Naive B cell (primary cell): ENCODE measurements around the gene L3MBTL4. TPM values are rescaled to one million over a fixed set of nuclear protein-coding genes. Genes with fewer than 3 reads are reported as not detected.
"Not testable (repeated sequence)": the region's sequence is repeated elsewhere in the genome, so short reads cannot be mapped to it uniquely, and the experiment has no call there.

Source experiments
- ATAC-seq, 2 donors: fragments of 150-1000 bp; cut with Tn5 transposase; 2 replicates each; pipeline ENCODE4 v1.10.0; 2021; ENCODE audit warnings: low read depth in 2 of 2, mild to moderate bottlenecking in 2 of 2, moderate library complexity in 2 of 2
- DNase-seq: peaks from one replicate; pipeline ENCODE4 v3.0.0; 2022
- H3K27ac Mint-ChIP-seq, 6 donors: one replicate each; pipeline ENCODE4 v1.8.0; 2020 to 2022; ENCODE audit warnings: mild to moderate bottlenecking in 6 of 6, mixed read lengths in 6 of 6, moderate library complexity in 5 of 6, inconsistent platforms in 2 of 6
- H3K27me3 Mint-ChIP-seq, 3 donors: one replicate each; pipeline ENCODE4 v1.8.0; 2021 to 2022; ENCODE audit warnings: mixed read lengths in 3 of 3, mild to moderate bottlenecking in 1 of 3
- H3K36me3 Mint-ChIP-seq, 2 donors: one replicate each; pipeline ENCODE4 v1.8.0; 2020 to 2022; ENCODE audit warnings: mixed read lengths in 2 of 2, inconsistent platforms in 1 of 2, mild to moderate bottlenecking in 1 of 2
- H3K4me1 Mint-ChIP-seq, 3 donors: one replicate each; pipeline ENCODE4 v1.8.0; 2020 to 2022; ENCODE audit warnings: mixed read lengths in 3 of 3, inconsistent platforms in 1 of 3, mild to moderate bottlenecking in 1 of 3, moderate library complexity in 1 of 3
- H3K4me3 Mint-ChIP-seq, 8 donors: one replicate each; pipeline ENCODE4 v1.8.0; 2020 to 2022; ENCODE audit warnings: mild to moderate bottlenecking in 8 of 8, mixed read lengths in 8 of 8, moderate library complexity in 8 of 8, inconsistent platforms in 2 of 8
- H3K9me3 Mint-ChIP-seq, 7 donors: one replicate each; pipeline ENCODE4 v1.8.0; 2020 to 2022; ENCODE audit warnings: mixed read lengths in 7 of 7, mild to moderate bottlenecking in 5 of 7, inconsistent platforms in 2 of 7, moderate library complexity in 1 of 7
- polyA plus RNA-seq, 6 donors: library from polyadenylated mRNA; unstranded; fragments of 300-500 nt; fragmentation: Illumina TruSeq; gene quantifications; one replicate each; pipeline ENCODE4 v1.2.3, GENCODE V29; 2021; ENCODE audit warnings: low read depth in 6 of 6

The L3MBTL4 gene
- polyA plus RNA-seq, 6 donors from 2014 or later: 2.7 to 12.5 (median 6.2) TPM

GRCh38 chr18:6056171-6056910, 358.4 kb downstream of the L3MBTL4 start:
- H3K4me3 Mint-ChIP-seq: no peak overlapping the region
- no peaks in the 10 kb centered on the region for H3K27me3 Mint-ChIP-seq
- no peak overlapping the region for H3K27ac Mint-ChIP-seq
- peaks cover 0 to 5% of the 10 kb centered on the region in 2 donors for H3K36me3 Mint-ChIP-seq
- DNase-seq: no peak
- no peak for ATAC-seq
- H3K9me3 Mint-ChIP-seq: peaks cover 0 to 1% (median 0%) of the 10 kb centered on the region in 7 donors
- no peaks in the 10 kb centered on the region for H3K4me1 Mint-ChIP-seq

GRCh38 chr18:6055711-6056110, 359.0 kb downstream of the L3MBTL4 start:
- no peaks in the 10 kb centered on the region for H3K27me3 Mint-ChIP-seq
- no peak overlapping the region for H3K4me3 Mint-ChIP-seq
- peaks cover 0 to 2% (median 0%) of the 10 kb centered on the region in 7 donors for H3K9me3 Mint-ChIP-seq
- H3K36me3 Mint-ChIP-seq: peaks cover 0 to 5% of the 10 kb centered on the region in 2 donors
- DNase-seq (no peak), ATAC-seq (no peak)
- H3K27ac Mint-ChIP-seq: peak overlapping the region in 1 of 6 donors; percentile 33
- H3K4me1 Mint-ChIP-seq: no peaks in the 10 kb centered on the region

GRCh38 chr18:6054256-6054842, 360.4 kb downstream of the L3MBTL4 start:
- DNase-seq (no peak), ATAC-seq (no peak)
- Mint-ChIP-seq H3K36me3 (peaks cover 5% of the 10 kb centered on the region in 2 donors), H3K4me1 (no peaks in the 10 kb centered on the region), H3K9me3 (peaks cover 0 to 6% (median 2%) of the 10 kb centered on the region in 7 donors), H3K27me3 (no peaks in the 10 kb centered on the region), H3K27ac (peak overlapping the region in 1 of 6 donors; percentile 84), H3K4me3 (no peak overlapping the region)

GRCh38 chr18:6052449-6052913, 362.2 kb downstream of the L3MBTL4 start:
- Mint-ChIP-seq H3K4me3 (no peak overlapping the region), H3K9me3 (peaks cover 0 to 11% (median 9%) of the 10 kb centered on the region in 7 donors), H3K27ac (no peak overlapping the region), H3K27me3 (no peaks in the 10 kb centered on the region), H3K4me1 (no peaks in the 10 kb centered on the region), H3K36me3 (peaks cover 5 to 9% of the 10 kb centered on the region in 2 donors)
- ATAC-seq (no peak), DNase-seq (no peak)

GRCh38 chr18:6047596-6047995, 367.1 kb downstream of the L3MBTL4 start:
- not testable (repeated sequence) for H3K27me3 Mint-ChIP-seq, H3K27ac Mint-ChIP-seq, H3K4me1 Mint-ChIP-seq, ATAC-seq, DNase-seq, H3K4me3 Mint-ChIP-seq
- H3K36me3 Mint-ChIP-seq: peaks cover 11 to 40% of the 10 kb centered on the region in 2 donors
- H3K9me3 Mint-ChIP-seq: peaks cover 7 to 37% (median 24%) of the 10 kb centered on the region in 7 donors

GRCh38 chr18:6044773-6045172, 369.9 kb downstream of the L3MBTL4 start:
- Mint-ChIP-seq H3K27me3 (no peaks in the 10 kb centered on the region), H3K4me3 (no peak overlapping the region), H3K9me3 (peaks cover 14 to 46% (median 29%) of the 10 kb centered on the region in 7 donors), H3K36me3 (peaks cover 15 to 55% of the 10 kb centered on the region in 2 donors), H3K27ac (no peak overlapping the region), H3K4me1 (no peaks in the 10 kb centered on the region)
- ATAC-seq: no peak
- no peak for DNase-seq

GRCh38 chr18:6044319-6044718, 370.4 kb downstream of the L3MBTL4 start:
- H3K9me3 Mint-ChIP-seq: peaks cover 14 to 47% (median 31%) of the 10 kb centered on the region in 7 donors
- no peaks in the 10 kb centered on the region for H3K4me1 Mint-ChIP-seq
- no peak overlapping the region for H3K27ac Mint-ChIP-seq
- H3K4me3 Mint-ChIP-seq: no peak overlapping the region
- no peak for ATAC-seq
- no peaks in the 10 kb centered on the region for H3K27me3 Mint-ChIP-seq
- no peak for DNase-seq
- peaks cover 19 to 54% of the 10 kb centered on the region in 2 donors for H3K36me3 Mint-ChIP-seq

GRCh38 chr18:6039055-6039454, 375.7 kb downstream of the L3MBTL4 start:
- Mint-ChIP-seq H3K9me3 (peaks cover 20 to 44% (median 38%) of the 10 kb centered on the region in 7 donors), H3K36me3 (peaks cover 24 to 55% of the 10 kb centered on the region in 2 donors), H3K4me1 (no peaks in the 10 kb centered on the region), H3K4me3 (no peak overlapping the region), H3K27me3 (no peaks in the 10 kb centered on the region), H3K27ac (no peak overlapping the region)
- no peak for DNase-seq
- no peak for ATAC-seq

- no peaks in the 10 kb centered on the region for H3K4me1 Mint-ChIP-seq
- no peak overlapping the region for H3K27ac Mint-ChIP-seq
- DNase-seq: no peak
- no peak overlapping the region for H3K4me3 Mint-ChIP-seq
- H3K36me3 Mint-ChIP-seq: peaks cover 11 to 19% of the 10 kb centered on the region in 2 donors
- peaks cover 0 to 20% (median 9%) of the 10 kb centered on the region in 7 donors for H3K9me3 Mint-ChIP-seq
- H3K27me3 Mint-ChIP-seq: no peaks in the 10 kb centered on the region
- no peak for ATAC-seq
Observed at GRCh38 chr18:6031442-6031841, 383.3 kb downstream of the L3MBTL4 start.

GRCh38 chr18:6031002-6031401, 383.7 kb downstream of the L3MBTL4 start:
- DNase-seq (no peak), ATAC-seq (no peak)
- no peak overlapping the region for H3K4me3 Mint-ChIP-seq
- no peaks in the 10 kb centered on the region for H3K27me3 Mint-ChIP-seq
- no peak overlapping the region for H3K27ac Mint-ChIP-seq
- H3K9me3 Mint-ChIP-seq: peaks cover 0 to 16% (median 4%) of the 10 kb centered on the region in 7 donors
- no peaks in the 10 kb centered on the region for H3K4me1 Mint-ChIP-seq
- peaks cover 7 to 14% of the 10 kb centered on the region in 2 donors for H3K36me3 Mint-ChIP-seq

GRCh38 chr18:6024745-6025248, 389.9 kb downstream of the L3MBTL4 start:
- Mint-ChIP-seq H3K36me3 (peaks cover 0 to 23% of the 10 kb centered on the region in 2 donors), H3K9me3 (peaks cover 0 to 12% (median 5%) of the 10 kb centered on the region in 7 donors), H3K4me1 (peaks cover 0 to 5% (median 3%) of the 10 kb centered on the region in 3 donors), H3K27ac (no peak overlapping the region), H3K27me3 (no peaks in the 10 kb centered on the region), H3K4me3 (no peak overlapping the region)
- ATAC-seq (no peak), DNase-seq (no peak)

GRCh38 chr18:6023551-6023950, 391.2 kb downstream of the L3MBTL4 start:
- DNase-seq: no peak
- Mint-ChIP-seq H3K9me3 (peaks cover 0 to 12% (median 5%) of the 10 kb centered on the region in 7 donors), H3K4me1 (peaks cover 0 to 5% (median 3%) of the 10 kb centered on the region in 3 donors), H3K4me3 (no peak overlapping the region), H3K27me3 (no peaks in the 10 kb centered on the region), H3K36me3 (peaks cover 5 to 21% of the 10 kb centered on the region in 2 donors), H3K27ac (no peak overlapping the region)
- no peak for ATAC-seq

GRCh38 chr18:6022845-6023244, 391.9 kb downstream of the L3MBTL4 start:
- no peak for ATAC-seq
- no peaks in the 10 kb centered on the region for H3K27me3 Mint-ChIP-seq
- peaks cover 0 to 5% (median 3%) of the 10 kb centered on the region in 3 donors for H3K4me1 Mint-ChIP-seq
- DNase-seq: no peak
- peaks cover 0 to 9% (median 2%) of the 10 kb centered on the region in 7 donors for H3K9me3 Mint-ChIP-seq
- H3K36me3 Mint-ChIP-seq: peaks cover 5 to 14% of the 10 kb centered on the region in 2 donors
- H3K27ac Mint-ChIP-seq: no peak overlapping the region
- H3K4me3 Mint-ChIP-seq: no peak overlapping the region
